AG09309 (cell line): ENCODE data around the gene PSEN2.
A peak's percentile ranks its signal among the peaks of the same experiment; 100 is the strongest.
"Not testable (repeated sequence)": the region's sequence is repeated elsewhere in the genome, so short reads cannot be mapped to it uniquely, and the experiment has no call there.

ENCODE experiments used
- DNase-seq: peaks from one replicate; pipeline ENCODE4 v3.0.0-alpha.2; 2010; ENCODE audit warnings: low read depth
- H3K4me3 ChIP-seq: 2 replicates; pipeline ENCODE4 v1.5.1; 2011; ENCODE audit warnings: mild to moderate bottlenecking, low read depth, low read length, moderate library complexity; ENCODE audit not compliant: control insufficient read depth
- TF ChIP-seq, protein P1 (sequence below): IDR thresholded peaks from 2 replicates; pipeline ENCODE4 v1.5.1; 2011; ENCODE audit warnings: mild to moderate bottlenecking, low read depth, low read length, inconsistent platforms; ENCODE audit not compliant: insufficient read depth, control insufficient read depth; ENCODE audit errors: missing control alignments

The PSEN2 gene

DNA sequence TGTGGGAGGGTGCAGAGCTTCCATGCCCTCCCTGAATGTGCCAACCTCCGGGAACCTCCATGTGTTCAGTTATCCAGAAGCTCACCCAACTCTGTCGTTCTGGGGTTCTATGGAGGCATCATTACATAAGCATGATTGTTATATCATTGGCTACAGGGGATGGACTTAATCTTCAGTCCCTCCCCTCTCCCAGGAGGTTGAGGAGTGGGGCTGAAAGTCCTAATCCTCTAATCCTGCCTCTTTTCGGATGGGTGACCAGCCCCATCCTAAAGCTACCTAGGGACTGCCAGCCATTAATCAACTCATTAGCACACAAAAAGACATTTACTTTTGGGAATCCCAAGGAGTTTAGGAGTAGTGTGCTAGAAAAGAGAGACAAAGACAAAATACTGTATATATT lies 32.0 kb upstream of the PSEN2 start:
- no peak overlapping the region for H3K4me3 ChIP-seq
- TF ChIP-seq, protein P1, sequence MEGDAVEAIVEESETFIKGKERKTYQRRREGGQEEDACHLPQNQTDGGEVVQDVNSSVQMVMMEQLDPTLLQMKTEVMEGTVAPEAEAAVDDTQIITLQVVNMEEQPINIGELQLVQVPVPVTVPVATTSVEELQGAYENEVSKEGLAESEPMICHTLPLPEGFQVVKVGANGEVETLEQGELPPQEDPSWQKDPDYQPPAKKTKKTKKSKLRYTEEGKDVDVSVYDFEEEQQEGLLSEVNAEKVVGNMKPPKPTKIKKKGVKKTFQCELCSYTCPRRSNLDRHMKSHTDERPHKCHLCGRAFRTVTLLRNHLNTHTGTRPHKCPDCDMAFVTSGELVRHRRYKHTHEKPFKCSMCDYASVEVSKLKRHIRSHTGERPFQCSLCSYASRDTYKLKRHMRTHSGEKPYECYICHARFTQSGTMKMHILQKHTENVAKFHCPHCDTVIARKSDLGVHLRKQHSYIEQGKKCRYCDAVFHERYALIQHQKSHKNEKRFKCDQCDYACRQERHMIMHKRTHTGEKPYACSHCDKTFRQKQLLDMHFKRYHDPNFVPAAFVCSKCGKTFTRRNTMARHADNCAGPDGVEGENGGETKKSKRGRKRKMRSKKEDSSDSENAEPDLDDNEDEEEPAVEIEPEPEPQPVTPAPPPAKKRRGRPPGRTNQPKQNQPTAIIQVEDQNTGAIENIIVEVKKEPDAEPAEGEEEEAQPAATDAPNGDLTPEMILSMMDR: no peak
- no peak for DNase-seq

DNA sequence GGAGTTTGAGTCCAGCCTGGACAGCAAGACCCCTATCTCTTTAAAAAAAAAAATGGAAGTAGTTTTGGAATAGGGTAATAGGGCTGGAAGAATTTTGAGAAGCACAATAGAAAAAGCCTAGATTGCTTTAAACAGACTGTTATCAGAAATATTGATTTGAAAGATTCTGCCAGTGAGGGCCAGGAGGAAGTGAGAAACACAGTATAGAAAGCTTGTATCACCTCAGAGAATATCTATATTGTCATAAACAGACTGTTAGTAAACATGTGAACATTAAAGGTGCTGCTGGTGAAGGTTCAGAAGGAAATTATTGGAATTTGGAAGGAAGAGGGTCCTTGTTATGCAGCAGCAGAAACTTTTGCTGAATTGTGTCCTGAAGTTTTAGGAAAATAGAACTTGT lies 24.8 kb upstream of the PSEN2 start:
- no peak for DNase-seq
- TF ChIP-seq, protein P1: no peak
- no peak overlapping the region for H3K4me3 ChIP-seq

DNA sequence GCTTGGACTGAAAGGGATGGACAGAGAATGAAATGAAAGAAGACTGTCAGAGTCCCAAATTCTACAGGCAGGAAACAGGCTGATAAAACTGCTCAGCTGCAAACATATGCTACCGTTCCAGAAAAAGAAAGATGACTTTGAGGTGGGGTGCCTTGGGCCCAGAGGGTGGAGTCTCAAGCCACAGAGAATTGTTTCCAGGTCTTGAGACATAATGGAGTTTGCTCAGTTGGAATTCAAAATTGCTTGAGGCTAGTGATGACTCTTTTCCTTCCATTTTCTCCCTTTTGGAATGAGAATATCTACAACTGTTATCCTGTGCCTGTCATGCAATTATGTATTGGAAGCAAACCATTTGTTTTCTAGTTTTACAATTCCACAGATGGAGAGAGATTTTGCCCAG lies 23.6 kb upstream of the PSEN2 start:
- TF ChIP-seq, protein P1: no peak
- no peak overlapping the region for H3K4me3 ChIP-seq
- no peak for DNase-seq

DNA sequence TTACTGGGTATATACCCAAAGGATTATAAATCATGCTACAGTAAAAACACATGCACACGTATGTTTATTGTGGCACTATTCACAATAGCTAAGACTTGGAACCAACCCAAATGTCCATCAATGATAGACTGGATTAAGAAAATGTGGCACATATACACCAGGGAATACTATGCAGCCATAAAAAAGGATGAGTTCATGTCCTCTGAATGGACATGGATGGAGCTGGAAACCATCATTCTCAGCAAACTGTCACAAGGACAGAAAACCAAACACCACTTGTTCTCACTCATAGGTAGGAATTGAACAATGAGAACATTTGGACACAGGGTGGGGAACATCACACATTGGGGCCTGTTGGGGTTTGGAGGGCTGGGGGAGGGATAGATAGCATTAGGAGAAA lies 15.9 kb upstream of the PSEN2 start:
- not testable (repeated sequence) for H3K4me3 ChIP-seq, DNase-seq

DNA sequence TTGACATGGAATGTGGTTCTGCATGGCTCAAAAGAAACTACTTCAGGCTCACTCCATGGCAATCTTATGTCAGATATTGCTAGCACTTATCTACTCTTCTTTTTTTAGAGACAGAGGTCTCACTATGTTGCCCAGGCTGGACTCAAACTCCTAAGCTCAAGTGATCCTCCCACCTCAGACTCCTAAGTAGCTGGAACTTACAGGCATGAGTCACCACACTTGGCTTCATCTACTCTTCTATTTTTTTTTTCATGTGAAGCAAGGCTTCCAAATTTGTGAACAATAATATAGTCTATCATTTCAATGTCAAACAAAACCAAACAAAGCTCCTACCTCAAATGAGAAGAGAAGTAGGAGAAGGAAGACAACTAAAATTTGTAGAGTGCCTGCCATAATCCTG lies 7.5 kb upstream of the PSEN2 start:
- no peak for DNase-seq
- no peak overlapping the region for H3K4me3 ChIP-seq
- TF ChIP-seq, protein P1: no peak

DNA sequence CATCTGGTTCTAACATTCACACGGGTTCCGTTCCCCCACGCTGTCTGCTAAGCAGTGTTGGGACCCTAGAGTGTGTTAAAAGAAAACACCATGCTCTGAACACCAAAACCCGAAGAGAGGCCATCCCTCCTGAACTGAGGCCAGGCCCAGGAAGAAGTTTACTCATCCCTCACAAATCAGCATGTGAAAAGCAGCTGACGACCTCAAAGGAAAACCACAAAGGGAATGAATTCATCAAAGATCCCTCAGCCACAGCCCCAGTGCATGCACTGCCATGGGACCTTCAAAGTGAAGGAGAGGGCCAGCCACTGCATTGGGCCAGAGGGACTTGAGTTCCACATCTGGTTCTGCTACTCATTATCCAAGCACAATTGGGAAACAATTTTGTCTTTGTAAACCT lies 7.0 kb upstream of the PSEN2 start:
- H3K4me3 ChIP-seq: no peak overlapping the region
- TF ChIP-seq, protein P1: no peak
- peak; percentile 37 for DNase-seq

DNA sequence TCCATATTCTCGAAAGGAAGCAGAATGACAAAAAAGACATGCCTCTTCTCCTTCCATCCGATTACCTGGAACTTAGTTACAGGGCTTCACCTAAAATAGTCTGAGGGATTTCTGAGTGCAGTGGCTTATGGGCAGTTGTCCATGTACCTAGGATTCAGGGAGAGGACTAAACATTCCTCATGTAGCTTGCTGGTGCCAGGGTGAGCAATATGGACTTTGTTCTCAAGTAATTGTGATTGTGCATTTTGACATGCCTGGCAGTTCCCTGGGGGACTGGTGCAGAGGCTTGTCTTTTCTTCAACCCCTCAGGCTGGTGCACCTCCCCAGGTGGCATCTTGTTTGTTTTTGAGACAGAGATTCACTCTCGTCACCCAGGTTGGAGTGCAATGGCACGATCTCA lies 6.1 kb upstream of the PSEN2 start:
- TF ChIP-seq, protein P1: no peak
- no peak overlapping the region for H3K4me3 ChIP-seq
- no peak for DNase-seq
